H1 (cell line): ENCODE results near the gene LAIR2. TPM values are rescaled to one million over a fixed set of nuclear protein-coding genes. Genes with fewer than 3 reads are reported as not detected.

Experiments
- CTCF ChIA-PET: fragments of 300-600 bp; sonication (Branson Sonifier 250); formaldehyde crosslinking; loops from one replicate; lab custom pipeline; 2021; ENCODE audit not compliant: partially characterized antibody; lab: Charles Lee
- POLR2A ChIA-PET: fragments of 300-600 bp; sonication (Branson Sonifier 250); formaldehyde crosslinking; loops from one replicate; lab custom pipeline; 2021; ENCODE audit warnings: inconsistent platforms; ENCODE audit not compliant: partially characterized antibody; lab: Charles Lee
- DNase-seq, 2 experiments: peaks; one replicate each; pipeline versions ENCODE4 v3.0.0 to v3.0.0-alpha.2; 2010 to 2022; ENCODE audit warnings: low spot score in 2 of 2, low read depth in 1 of 2, mixed read lengths in 1 of 2
- FAIRE-seq: peaks from 2 replicates; lab custom pipeline; 2011; peaks lifted over from hg19 to GRCh38; lab: Jason Lieb, UNC
- H2AFZ ChIP-seq: 2 replicates; pipeline ENCODE4 v1.8.1; 2012; ENCODE audit warnings: low read length, inconsistent platforms
- H2AK5ac ChIP-seq: 2 replicates; pipeline ENCODE4 v1.6.1; 2013; ENCODE audit warnings: low read depth, low read length
- H2BK120ac ChIP-seq: replicated peaks from 2 replicates; pipeline ENCODE3; 2013; ENCODE audit warnings: low read depth, low read length, inconsistent platforms
- H2BK12ac ChIP-seq: 2 replicates; pipeline ENCODE4 v1.6.1; 2013; ENCODE audit warnings: low read depth, low read length
- H2BK15ac ChIP-seq: 2 replicates; pipeline ENCODE4 v1.6.1; 2013; ENCODE audit warnings: low read length
- H2BK20ac ChIP-seq: 2 replicates; pipeline ENCODE4 v1.6.1; 2013; ENCODE audit warnings: low read length
- H2BK5ac ChIP-seq: 2 replicates; pipeline ENCODE4 v1.6.1; 2013; ENCODE audit warnings: low read depth, low read length
- H3K14ac ChIP-seq: 2 replicates; pipeline ENCODE4 v1.6.1; 2013; ENCODE audit warnings: inconsistent platforms; ENCODE audit not compliant: insufficient read length
- H3K18ac ChIP-seq: 2 replicates; pipeline ENCODE4 v1.6.1; 2013; ENCODE audit warnings: low read length; ENCODE audit errors: extremely low read depth
- H3K23ac ChIP-seq: 2 replicates; pipeline ENCODE4 v1.6.1; 2013; ENCODE audit warnings: inconsistent platforms; ENCODE audit not compliant: insufficient read length
- H3K23me2 ChIP-seq: 2 replicates; pipeline ENCODE4 v1.6.1; 2013; ENCODE audit warnings: low read depth, low read length
- H3K27ac ChIP-seq: 2 replicates; pipeline ENCODE4 v1.6.1; 2011; ENCODE audit warnings: low read depth, low read length, inconsistent platforms
- H3K27me3 ChIP-seq, 4 experiments: replicated peaks in 1 of 4; 1 replicate in 1 of 4; 2 replicates in 3 of 4; pipeline versions ENCODE4 v1.6.1 to v1.8.1; 2011 to 2013; ENCODE audit warnings: low read length in 3 of 4, mild to moderate bottlenecking in 3 of 4, inconsistent platforms in 2 of 4, mixed read lengths in 2 of 4, moderate library complexity in 1 of 4; ENCODE audit not compliant: control insufficient read depth in 3 of 4, insufficient read depth in 3 of 4; ENCODE audit errors: extremely low read depth in 1 of 4
- H3K36me3 ChIP-seq, 4 experiments: 2 replicates each; pipeline versions ENCODE4 v1.6.1 to v1.8.1; 2011 to 2013; ENCODE audit warnings: mild to moderate bottlenecking in 4 of 4, low read length in 3 of 4, moderate library complexity in 2 of 4, control low read depth in 1 of 4, inconsistent platforms in 1 of 4; ENCODE audit not compliant: insufficient read depth in 4 of 4, control insufficient read depth in 2 of 4
- H3K4ac ChIP-seq: replicated peaks from 2 replicates; pipeline ENCODE3; 2013; ENCODE audit warnings: low read length, low read depth, mixed read lengths, inconsistent platforms; ENCODE audit not compliant: insufficient read length
- H3K4me1 ChIP-seq, 4 experiments: replicated peaks in 1 of 4; 1 replicate in 1 of 4; 2 replicates in 3 of 4; pipeline versions ENCODE4 v1.6.1 to v1.8.1; 2011 to 2013; ENCODE audit warnings: low read length in 3 of 4, inconsistent platforms in 2 of 4, mixed read lengths in 1 of 4; ENCODE audit not compliant: insufficient read depth in 4 of 4, control insufficient read depth in 3 of 4
- H3K4me2 ChIP-seq, 2 experiments: 2 replicates each; pipeline versions ENCODE4 v1.6.1 to v1.8.1; 2011 to 2013; ENCODE audit warnings: low read depth in 2 of 2, low read length in 2 of 2, control low read depth in 1 of 2, inconsistent platforms in 1 of 2, mild to moderate bottlenecking in 1 of 2; ENCODE audit not compliant: insufficient read depth in 1 of 2
- H3K4me3 ChIP-seq, 4 experiments: fragments of 200-600, 300-600 bp in 1 of 4; sonication (generic), shearing (Covaris generic), sonication (Bioruptor Twin) in 1 of 4; 2 replicates each; pipeline versions ENCODE4 v1.5.1 to v1.8.1; 2011 to 2016; ENCODE audit warnings: low read length in 4 of 4, low read depth in 3 of 4, control low read depth in 2 of 4, inconsistent platforms in 2 of 4, mild to moderate bottlenecking in 2 of 4, mixed read lengths in 1 of 4, moderate library complexity in 1 of 4; ENCODE audit not compliant: insufficient read depth in 2 of 4; ENCODE audit errors: extremely low read depth in 1 of 4
- H3K56ac ChIP-seq: replicated peaks from 2 replicates; pipeline ENCODE3; 2013; ENCODE audit warnings: low read depth, mild to moderate bottlenecking, mixed read lengths, low read length, inconsistent platforms; ENCODE audit not compliant: insufficient read length
- H3K79me1 ChIP-seq: 2 replicates; pipeline ENCODE4 v1.6.1; 2013; ENCODE audit warnings: low read depth, low read length, control low read depth
- H3K79me2 ChIP-seq, 2 experiments: 2 replicates each; pipeline versions ENCODE4 v1.6.1 to v1.8.1; 2012 to 2013; ENCODE audit warnings: low read length in 2 of 2, mild to moderate bottlenecking in 2 of 2, inconsistent platforms in 1 of 2; ENCODE audit not compliant: insufficient read depth in 2 of 2, control insufficient read depth in 1 of 2
- H3K9ac ChIP-seq, 4 experiments: replicated peaks in 1 of 4; 1 replicate in 1 of 4; 2 replicates in 3 of 4; pipeline versions ENCODE4 v1.6.1 to v1.8.1; 2011 to 2013; ENCODE audit warnings: low read depth in 3 of 4, low read length in 3 of 4, control low read depth in 2 of 4, mild to moderate bottlenecking in 2 of 4, moderate library complexity in 2 of 4, inconsistent platforms in 1 of 4; ENCODE audit errors: extremely low read depth in 1 of 4
- H3K9me3 ChIP-seq, 2 experiments: 2 replicates each; pipeline versions ENCODE4 v1.6.1 to v1.8.1; 2012 to 2013; ENCODE audit warnings: mild to moderate bottlenecking in 2 of 2, moderate library complexity in 2 of 2, control low read depth in 1 of 2, inconsistent platforms in 1 of 2, low read depth in 1 of 2, low read length in 1 of 2, mixed read lengths in 1 of 2; ENCODE audit not compliant: insufficient read depth in 2 of 2
- H4K20me1 ChIP-seq, 2 experiments: replicated peaks in 1 of 2; 2 replicates each; pipeline versions ENCODE3 to v1.8.1; 2011 to 2013; ENCODE audit warnings: inconsistent platforms in 2 of 2, low read length in 2 of 2, mild to moderate bottlenecking in 1 of 2; ENCODE audit not compliant: insufficient read depth in 2 of 2, control insufficient read depth in 1 of 2
- H4K5ac ChIP-seq: 2 replicates; pipeline ENCODE4 v1.6.1; 2013; ENCODE audit warnings: low read length, low read depth, mixed read lengths, inconsistent platforms; ENCODE audit not compliant: insufficient read length
- H4K8ac ChIP-seq: 2 replicates; pipeline ENCODE4 v1.8.0; 2013; ENCODE audit warnings: mild to moderate bottlenecking, moderate library complexity, low read length, inconsistent platforms; ENCODE audit not compliant: insufficient read depth; ENCODE audit errors: extremely low read depth
- H4K91ac ChIP-seq: replicated peaks from 2 replicates; pipeline ENCODE3; 2013; ENCODE audit warnings: low read length, mixed read lengths, inconsistent platforms; ENCODE audit not compliant: insufficient read length
- RAD21 ChIP-seq, 2 experiments: IDR thresholded peaks in 1 of 2; conservative IDR thresholded peaks in 1 of 2; 2 replicates each; pipeline ENCODE4 v1.6.1; 2011; ENCODE audit warnings: low read depth in 2 of 2, low read length in 2 of 2, improper control_type of control experiment in 1 of 2, inconsistent platforms in 1 of 2, mild to moderate bottlenecking in 1 of 2, moderate library complexity in 1 of 2
- SAP30 ChIP-seq: fragments of 300-600 bp; sonication (generic); IDR thresholded peaks from 2 replicates; pipeline ENCODE4 v1.7.1; 2012; ENCODE audit warnings: low read length, moderate library complexity, mild to moderate bottlenecking, inconsistent platforms; ENCODE audit not compliant: insufficient read depth, insufficient replicate concordance
- SIN3A ChIP-seq, 2 experiments: IDR thresholded peaks in 1 of 2; conservative IDR thresholded peaks in 1 of 2; 2 replicates each; pipeline ENCODE4 v1.6.1; 2011 to 2012; ENCODE audit warnings: low read length in 2 of 2, improper control_type of control experiment in 1 of 2, low read depth in 1 of 2, mild to moderate bottlenecking in 1 of 2
- SRF ChIP-seq: IDR thresholded peaks from 2 replicates; pipeline ENCODE4 v1.6.1; 2011; ENCODE audit warnings: mild to moderate bottlenecking, low read depth, low read length, moderate library complexity
- TBP ChIP-seq: IDR thresholded peaks from 2 replicates; pipeline ENCODE4 v1.6.1; 2011; ENCODE audit warnings: low read depth, low read length, improper control_type of control experiment
- WGBS, 2 experiments: shearing (Covaris generic) in 1 of 2; methylation state at CpG; one replicate each; pipeline versions ENCODE4 v1.1.6 to v1.1.7; 2013 to 2015; ENCODE audit warnings: low lambda C conversion rate in 2 of 2, mixed read lengths in 2 of 2, inconsistent platforms in 1 of 2, low coverage in 1 of 2, missing lambda C conversion rate in 1 of 2; ENCODE audit not compliant: insufficient replicate concordance in 2 of 2, insufficient coverage in 1 of 2, insufficient read length in 1 of 2; ENCODE audit errors: extremely low coverage in 1 of 2, missing lambda C conversion rate in 1 of 2; 5-methylcytosine and 5-hydroxymethylcytosine counted together
- polyA plus RNA-seq, 7 experiments: library from polyadenylated mRNA; depleted of rRNA in 3 of 7; stranded (reverse) in 5 of 7; unstranded in 2 of 7; fragments of >200 nt in 5 of 7; fragments of 200-250 nt in 2 of 7; gene quantifications; 1 replicate in 5 of 7; 2 replicates in 1 of 7; 4 replicates in 1 of 7; pipeline versions ENCODE4 v1.2.1 to v1.2.3, GENCODE V29; 2011 to 2013; ENCODE audit warnings: missing spikeins in 2 of 7, mixed read lengths in 2 of 7
- total RNA-seq: library from RNA; stranded (reverse); fragmentation: NEBNext Ultra II Directional; extraction: Animal tissue kit (Norgen Biotek cat#: 25700); gene quantifications from 2 replicates; pipeline ENCODE4 v1.2.1, GENCODE V29; 2021
- TF ChIP-seq, protein P1 (sequence below), 3 experiments: IDR thresholded peaks; 1 replicate in 2 of 3; 2 replicates in 1 of 3; pipeline versions ENCODE4 v1.5.1 to v1.6.1; 2011; ENCODE audit warnings: low read length in 3 of 3, mild to moderate bottlenecking in 3 of 3, inconsistent platforms in 2 of 3, low read depth in 1 of 3, moderate library complexity in 1 of 3; ENCODE audit not compliant: insufficient read depth in 1 of 3; ENCODE audit errors: control extremely low read depth in 1 of 3

Gene LAIR2
- total and polyA plus RNA-seq, 2 of the 8 experiments (the other 6 are each of a cell fraction or from before 2014, with no cell fraction given): not detected

DNA sequence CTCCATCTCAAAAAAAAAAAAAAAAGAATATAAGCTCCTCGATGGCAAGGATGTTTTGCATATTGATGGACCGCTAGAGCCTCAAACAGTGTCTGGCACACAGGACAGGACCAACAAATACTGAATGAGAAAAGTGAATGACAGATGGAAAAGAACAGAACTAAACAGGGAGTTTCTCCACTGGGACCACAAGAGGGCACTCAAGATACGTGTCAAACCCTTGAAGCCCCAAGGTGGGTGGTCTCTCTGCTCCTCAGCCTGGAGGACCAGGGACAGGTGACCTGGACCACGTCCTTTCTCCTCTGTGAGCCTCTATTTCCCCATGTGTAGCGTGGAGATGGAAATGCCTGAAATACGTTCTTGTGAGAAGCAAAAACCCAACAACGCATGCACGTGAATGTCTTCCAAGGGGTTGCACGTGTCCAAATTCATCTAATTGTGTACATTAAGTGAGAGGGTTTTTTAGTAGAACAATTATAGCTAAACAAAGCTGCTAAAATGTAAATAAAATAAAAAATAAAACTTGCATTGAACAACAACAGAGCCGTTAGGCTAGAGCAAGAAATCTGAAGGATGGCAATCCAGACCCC, 23.9 kb upstream of the LAIR2 start:
- Histone ChIP-seq H2BK120ac (no peak overlapping the region), H3K23ac (no peak overlapping the region)
- TF ChIP-seq RAD21 (IDR thresholded peaks at IDR 0.05 in 1 of 2, conservative IDR thresholded peaks at IDR 0.05 in 1 of 2; ENCODE audit: low read depth in 2 of 2, low read length in 2 of 2): peak; percentile 77
- no peak for TF ChIP-seq SAP30
- no peak for TF ChIP-seq TBP
- TF ChIP-seq, protein P1, sequence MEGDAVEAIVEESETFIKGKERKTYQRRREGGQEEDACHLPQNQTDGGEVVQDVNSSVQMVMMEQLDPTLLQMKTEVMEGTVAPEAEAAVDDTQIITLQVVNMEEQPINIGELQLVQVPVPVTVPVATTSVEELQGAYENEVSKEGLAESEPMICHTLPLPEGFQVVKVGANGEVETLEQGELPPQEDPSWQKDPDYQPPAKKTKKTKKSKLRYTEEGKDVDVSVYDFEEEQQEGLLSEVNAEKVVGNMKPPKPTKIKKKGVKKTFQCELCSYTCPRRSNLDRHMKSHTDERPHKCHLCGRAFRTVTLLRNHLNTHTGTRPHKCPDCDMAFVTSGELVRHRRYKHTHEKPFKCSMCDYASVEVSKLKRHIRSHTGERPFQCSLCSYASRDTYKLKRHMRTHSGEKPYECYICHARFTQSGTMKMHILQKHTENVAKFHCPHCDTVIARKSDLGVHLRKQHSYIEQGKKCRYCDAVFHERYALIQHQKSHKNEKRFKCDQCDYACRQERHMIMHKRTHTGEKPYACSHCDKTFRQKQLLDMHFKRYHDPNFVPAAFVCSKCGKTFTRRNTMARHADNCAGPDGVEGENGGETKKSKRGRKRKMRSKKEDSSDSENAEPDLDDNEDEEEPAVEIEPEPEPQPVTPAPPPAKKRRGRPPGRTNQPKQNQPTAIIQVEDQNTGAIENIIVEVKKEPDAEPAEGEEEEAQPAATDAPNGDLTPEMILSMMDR (IDR thresholded peaks at IDR 0.05; ENCODE audit: control extremely low read depth in 1 of 3, insufficient read depth in 1 of 3, low read depth in 1 of 3, low read length in 3 of 3): peak; percentile 30 to 76 (median 67)
- TF ChIP-seq SIN3A (conservative IDR thresholded peaks at IDR 0.05 in 1 of 2, IDR thresholded peaks at IDR 0.05 in 1 of 2; ENCODE audit: low read depth in 1 of 2, low read length in 2 of 2): 0 out of 4 replicates have a peak, but pooled peaks of 1 of the 2 experiments have one; percentile 53
- TF ChIP-seq SRF: no peak
- TF ChIP-seq, all 59 proteins: peak for 3
- no peak overlapping the region for H4K5ac ChIP-seq
- H3K79me2 ChIP-seq: no peaks in the 10 kb centered on the region
- no peaks in the 10 kb centered on the region for H3K36me3 ChIP-seq
- no peak overlapping the region for H3K4me3 ChIP-seq
- no peak overlapping the region for H2BK20ac ChIP-seq
- no peak overlapping the region for H2BK15ac ChIP-seq
- H4K20me1 ChIP-seq: no peaks in the 10 kb centered on the region
- no peak overlapping the region for H2AK5ac ChIP-seq
- POLR2A ChIA-PET: interaction anchor here (1.0 kb wide), 1 partner anchor 414 kb away, joined by 3 read pairs; no protein-coding TSS in a partner anchor
- H3K4me2 ChIP-seq: 0 out of 4 replicates have a peak overlapping the region, but pooled peaks of 1 of the 2 experiments have one; percentile 33
- no peaks in the 10 kb centered on the region for H3K23me2 ChIP-seq
- DNase-seq (peak in 1 of 2 experiments; percentile 66), FAIRE-seq (peak; percentile 95)
- no peak overlapping the region for H3K14ac ChIP-seq
- no peaks in the 10 kb centered on the region for H3K9me3 ChIP-seq
- H2BK5ac ChIP-seq: no peak overlapping the region
- H3K4ac ChIP-seq: no peak overlapping the region
- H2AFZ ChIP-seq: no peak overlapping the region
- no peak overlapping the region for H3K9ac ChIP-seq
- no peak overlapping the region for H4K91ac ChIP-seq
- no peaks in the 10 kb centered on the region for H3K79me1 ChIP-seq
- no peak overlapping the region for H2BK12ac ChIP-seq
- 0 out of 7 replicates have a peak, but pooled peaks cover 0 to 2% (median 0%) of the 10 kb centered on the region in 4 experiments for H3K27me3 ChIP-seq
- no peak overlapping the region for H3K18ac ChIP-seq
- H3K27ac ChIP-seq: no peak overlapping the region
- CTCF ChIA-PET: interaction anchor here (0.6 to 3.2 kb wide), 16 partner anchors 9 to 658 kb away, joined by 3 to 16 read pairs (median 4); partner anchors contain the start of gene NLRP7
- 0 out of 7 replicates have a peak, but pooled peaks cover 0 to under 1% (median 0%) of the 10 kb centered on the region in 4 experiments for H3K4me1 ChIP-seq
- no peak overlapping the region for H3K56ac ChIP-seq
- H4K8ac ChIP-seq: no peak overlapping the region
- WGBS, 2 experiments: 21% methylated on average over 10 of the region's 10 CpGs; no CpG with 5 or more reads in 1 of the 2 experiments
